Mucosa of stomach (tissue), 1 donor: ENCODE measurements around the gene GTF2F2.
"Not testable (repeated sequence)": the region's sequence is repeated elsewhere in the genome, so short reads cannot be mapped to it uniquely, and the experiment has no call there.

ENCODE experiments used
- H3K27me3 ChIP-seq: one replicate; pipeline ENCODE4 v1.7.0; 2013; ENCODE audit warnings: mild to moderate bottlenecking, low read length; ENCODE audit not compliant: control insufficient read depth, insufficient read depth
- H3K36me3 ChIP-seq: one replicate; pipeline ENCODE4 v1.7.0; 2013; ENCODE audit warnings: low read length; ENCODE audit not compliant: control insufficient read depth, insufficient read depth
- H3K4me1 ChIP-seq: one replicate; pipeline ENCODE4 v1.7.0; 2013; ENCODE audit warnings: mild to moderate bottlenecking, low read length; ENCODE audit not compliant: control insufficient read depth, insufficient read depth
- H3K4me3 ChIP-seq: one replicate; pipeline ENCODE4 v1.7.0; 2013; ENCODE audit warnings: low read length
- H3K9ac ChIP-seq: one replicate; pipeline ENCODE4 v1.7.0; 2013; ENCODE audit warnings: mild to moderate bottlenecking, low read length, moderate library complexity
- H3K9me3 ChIP-seq: one replicate; pipeline ENCODE4 v1.7.0; 2013; ENCODE audit warnings: mild to moderate bottlenecking, low read length, moderate library complexity; ENCODE audit not compliant: control insufficient read depth
- donor health status: Pancreatic carcinoma.

Gene GTF2F2

DNA sequence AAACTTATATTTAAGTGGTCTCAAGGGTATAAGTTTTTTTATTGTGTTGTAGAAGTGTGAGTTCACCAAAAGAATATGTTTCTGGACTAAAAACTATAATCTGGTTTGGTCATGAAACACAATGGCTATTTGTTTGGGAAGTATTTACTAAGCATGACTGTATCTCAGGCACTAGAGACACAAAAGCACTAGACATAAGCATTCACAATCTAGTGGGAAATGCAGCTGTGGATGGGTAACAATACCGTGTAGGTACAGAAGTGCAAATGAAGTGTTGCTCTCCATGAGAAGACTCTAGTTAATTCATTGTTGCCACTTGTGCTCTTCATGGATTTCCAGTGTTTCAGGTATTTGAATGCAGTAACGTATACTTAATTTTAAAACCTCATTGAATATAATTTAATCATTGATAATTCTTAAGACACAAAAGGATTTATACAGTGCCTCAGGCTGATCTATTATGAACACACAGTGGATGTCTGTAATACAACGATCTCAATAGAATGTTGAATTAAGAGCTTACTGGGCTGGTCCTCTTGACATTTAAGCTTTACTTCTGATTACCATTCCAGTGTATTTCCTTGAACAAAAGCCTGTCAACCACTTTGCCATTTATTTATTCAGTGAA is 169.7 kb downstream of the GTF2F2 start:
- no peaks in the 10 kb centered on the region for H3K36me3 ChIP-seq
- no peaks in the 10 kb centered on the region for H3K9me3 ChIP-seq
- H3K4me1 ChIP-seq, result no peaks in the 10 kb centered on the region
- H3K9ac ChIP-seq, result no peak overlapping the region
- H3K27me3 ChIP-seq, result no peaks in the 10 kb centered on the region
- no peak overlapping the region for H3K4me3 ChIP-seq

GRCh38 chr13:45292176-45292575 is 171.9 kb downstream of the GTF2F2 start:
- Histone ChIP-seq H3K4me1 (no peaks in the 10 kb centered on the region), H3K27me3 (no peaks in the 10 kb centered on the region)

GRCh38 chr13:45295536-45295935 is 175.2 kb downstream of the GTF2F2 start:
- H3K4me3 ChIP-seq, result no peak overlapping the region
- no peaks in the 10 kb centered on the region for H3K36me3 ChIP-seq
- H3K9ac ChIP-seq, result no peak overlapping the region
- no peaks in the 10 kb centered on the region for H3K9me3 ChIP-seq
- H3K4me1 ChIP-seq, result no peaks in the 10 kb centered on the region
- peaks cover 7% of the 10 kb centered on the region for H3K27me3 ChIP-seq

More at GRCh38 chr13:45292176-45292575, 171.9 kb downstream of the GTF2F2 start:
- Histone ChIP-seq H3K9ac (no peak overlapping the region), H3K4me3 (no peak overlapping the region), H3K36me3 (no peaks in the 10 kb centered on the region), H3K9me3 (no peaks in the 10 kb centered on the region)

GRCh38 chr13:45296259-45296658 is 175.9 kb downstream of the GTF2F2 start:
- H3K9me3 ChIP-seq, result no peaks in the 10 kb centered on the region
- H3K36me3 ChIP-seq, result no peaks in the 10 kb centered on the region
- H3K4me1 ChIP-seq, result no peaks in the 10 kb centered on the region
- H3K27me3 ChIP-seq, result peaks cover 13% of the 10 kb centered on the region
- no peak overlapping the region for H3K4me3 ChIP-seq
- H3K9ac ChIP-seq, result no peak overlapping the region

GRCh38 chr13:45297456-45298205 is 177.3 kb downstream of the GTF2F2 start:
- H3K9me3 ChIP-seq, result no peaks in the 10 kb centered on the region
- no peaks in the 10 kb centered on the region for H3K36me3 ChIP-seq
- no peak overlapping the region for H3K9ac ChIP-seq
- peaks cover 19% of the 10 kb centered on the region for H3K27me3 ChIP-seq
- no peaks in the 10 kb centered on the region for H3K4me1 ChIP-seq
- H3K4me3 ChIP-seq, result no peak overlapping the region

- Histone ChIP-seq H3K4me3 (no peak overlapping the region), H3K9ac (no peak overlapping the region), H3K27me3 (peaks cover 19% of the 10 kb centered on the region), H3K36me3 (no peaks in the 10 kb centered on the region), H3K4me1 (no peaks in the 10 kb centered on the region), H3K9me3 (no peaks in the 10 kb centered on the region)
Observed at GRCh38 chr13:45298206-45298505, 177.8 kb downstream of the GTF2F2 start.

DNA sequence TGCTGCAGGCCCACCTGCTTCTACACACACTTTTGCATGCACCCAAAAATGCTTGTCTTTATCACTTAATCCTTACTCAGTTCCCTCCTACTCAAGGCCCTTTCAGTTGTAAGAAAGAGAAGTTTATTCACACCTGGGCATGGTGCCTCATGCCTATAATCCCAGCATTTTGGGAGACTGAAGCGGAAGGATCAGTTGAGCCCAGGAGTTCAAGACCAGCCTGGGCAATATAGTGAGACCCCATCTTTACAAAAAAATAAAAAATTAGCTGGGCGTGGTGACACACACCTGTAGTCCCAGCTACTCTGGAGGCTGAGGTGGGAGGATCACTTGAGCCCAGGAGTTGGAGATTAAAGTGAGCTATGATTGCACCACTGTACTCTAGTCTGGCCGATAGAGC is 178.2 kb downstream of the GTF2F2 start:
- not testable (repeated sequence) for H3K36me3 ChIP-seq, H3K4me1 ChIP-seq, H3K9ac ChIP-seq, H3K9me3 ChIP-seq, H3K4me3 ChIP-seq
- peaks cover 19% of the 10 kb centered on the region for H3K27me3 ChIP-seq

DNA sequence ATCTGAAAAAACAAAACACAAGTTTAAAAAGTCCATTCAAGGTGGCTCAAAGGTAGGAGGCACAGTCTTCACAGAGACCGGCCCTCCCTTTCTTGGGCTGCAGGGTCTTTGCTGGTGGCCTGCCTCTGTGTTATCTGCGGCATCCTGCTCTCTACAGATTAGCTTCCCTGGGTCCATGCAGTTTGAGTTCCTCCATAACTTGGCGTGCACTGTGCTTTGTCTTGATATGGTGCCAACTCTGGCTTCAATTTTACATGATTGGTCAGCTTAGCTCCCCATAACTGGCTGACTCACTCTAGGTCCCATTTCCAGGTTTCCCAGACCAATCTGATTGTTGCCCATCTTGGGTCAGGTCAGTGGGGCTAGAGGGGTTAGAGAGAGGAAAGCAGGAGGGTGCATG is 178.9 kb downstream of the GTF2F2 start:
- H3K9ac ChIP-seq, result no peak overlapping the region
- no peaks in the 10 kb centered on the region for H3K36me3 ChIP-seq
- no peaks in the 10 kb centered on the region for H3K4me1 ChIP-seq
- no peak overlapping the region for H3K4me3 ChIP-seq
- H3K9me3 ChIP-seq, result no peaks in the 10 kb centered on the region
- peaks cover 19% of the 10 kb centered on the region for H3K27me3 ChIP-seq

DNA sequence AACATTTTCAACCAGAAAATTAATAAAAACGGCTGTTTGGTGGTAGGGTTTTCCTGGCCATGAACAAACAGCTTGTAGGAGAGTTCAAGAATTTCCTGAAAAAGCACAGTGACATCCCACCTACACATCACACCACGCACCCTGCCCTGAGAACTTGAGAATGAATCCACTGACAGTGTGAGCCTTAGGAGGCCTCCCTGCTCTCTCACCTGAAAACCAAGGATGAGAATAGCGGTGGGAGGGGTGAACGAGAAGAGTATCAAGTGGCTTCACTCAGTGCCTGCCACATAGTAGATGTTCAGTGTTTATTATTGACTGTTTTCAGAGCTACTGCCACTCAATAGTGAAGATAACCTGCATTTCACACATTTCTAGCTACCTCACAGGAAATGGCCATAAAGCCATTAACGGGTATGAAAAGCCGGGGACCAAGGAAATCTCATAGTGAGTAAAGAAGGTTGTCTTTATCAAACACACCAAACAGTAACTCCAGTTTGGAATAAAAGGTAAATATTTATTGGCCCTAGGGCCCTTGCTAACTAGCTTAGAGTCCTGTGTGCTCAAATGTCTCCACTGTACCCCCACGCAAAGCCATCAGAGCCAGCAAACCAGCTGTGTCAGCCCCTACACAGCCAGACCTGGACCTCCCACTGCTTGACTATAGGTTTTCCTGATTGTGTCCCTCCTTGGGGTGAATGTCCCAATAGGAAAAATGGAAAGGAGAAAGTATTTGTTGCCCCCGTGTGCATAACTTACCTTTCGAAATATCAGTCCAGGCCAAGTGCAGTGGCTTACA is 180.1 kb downstream of the GTF2F2 start:
- H3K4me3 ChIP-seq, result no peak overlapping the region
- no peaks in the 10 kb centered on the region for H3K4me1 ChIP-seq
- H3K36me3 ChIP-seq, result no peaks in the 10 kb centered on the region
- no peaks in the 10 kb centered on the region for H3K9me3 ChIP-seq
- H3K27me3 ChIP-seq, result peaks cover 19% of the 10 kb centered on the region
- H3K9ac ChIP-seq, result no peak overlapping the region

DNA sequence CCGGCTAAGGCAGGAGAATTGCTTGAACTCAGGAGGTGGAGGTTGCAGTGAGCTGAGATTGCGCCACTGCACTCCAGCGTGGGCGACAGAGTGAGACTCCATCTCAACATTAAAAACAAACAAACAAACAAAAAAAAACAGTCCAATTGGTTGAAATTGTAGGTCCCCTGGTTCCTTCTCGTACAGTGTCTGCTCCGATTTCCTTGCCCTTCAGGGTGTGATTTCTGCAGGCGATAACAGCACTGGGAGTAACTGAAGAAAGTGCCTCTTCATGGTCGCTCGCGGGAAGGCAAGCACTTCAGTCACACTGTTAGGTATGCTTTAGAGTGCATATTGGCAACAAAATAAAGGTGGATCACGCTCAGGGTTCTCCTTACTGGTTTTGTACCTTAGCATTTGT is 181.0 kb downstream of the GTF2F2 start:
- Histone ChIP-seq H3K4me3 (no peak overlapping the region), H3K9ac (no peak overlapping the region), H3K36me3 (no peaks in the 10 kb centered on the region), H3K27me3 (peaks cover 19% of the 10 kb centered on the region), H3K9me3 (no peaks in the 10 kb centered on the region), H3K4me1 (no peaks in the 10 kb centered on the region)

- Histone ChIP-seq H3K4me3 (no peak overlapping the region), H3K4me1 (no peaks in the 10 kb centered on the region), H3K36me3 (no peaks in the 10 kb centered on the region), H3K9ac (no peak overlapping the region), H3K9me3 (no peaks in the 10 kb centered on the region), H3K27me3 (peaks cover 19% of the 10 kb centered on the region)
Observed at GRCh38 chr13:45302507-45302906, 182.2 kb downstream of the GTF2F2 start.

- Histone ChIP-seq H3K9me3 (no peaks in the 10 kb centered on the region), H3K36me3 (no peaks in the 10 kb centered on the region), H3K27me3 (peaks cover 19% of the 10 kb centered on the region), H3K4me3 (no peak overlapping the region), H3K4me1 (no peaks in the 10 kb centered on the region), H3K9ac (no peak overlapping the region)
Observed at GRCh38 chr13:45303026-45303425, 182.7 kb downstream of the GTF2F2 start.
